ENCODE measurements around the gene PNMA8C. TPM values are rescaled to one million over a fixed set of nuclear protein-coding genes. Genes with fewer than 3 reads are reported as not detected.

Gene PNMA8C
- total and polyA plus RNA-seq, 7 donors, result 0.23 to 0.36 (median 0.27) TPM; not detected in 2

DNA sequence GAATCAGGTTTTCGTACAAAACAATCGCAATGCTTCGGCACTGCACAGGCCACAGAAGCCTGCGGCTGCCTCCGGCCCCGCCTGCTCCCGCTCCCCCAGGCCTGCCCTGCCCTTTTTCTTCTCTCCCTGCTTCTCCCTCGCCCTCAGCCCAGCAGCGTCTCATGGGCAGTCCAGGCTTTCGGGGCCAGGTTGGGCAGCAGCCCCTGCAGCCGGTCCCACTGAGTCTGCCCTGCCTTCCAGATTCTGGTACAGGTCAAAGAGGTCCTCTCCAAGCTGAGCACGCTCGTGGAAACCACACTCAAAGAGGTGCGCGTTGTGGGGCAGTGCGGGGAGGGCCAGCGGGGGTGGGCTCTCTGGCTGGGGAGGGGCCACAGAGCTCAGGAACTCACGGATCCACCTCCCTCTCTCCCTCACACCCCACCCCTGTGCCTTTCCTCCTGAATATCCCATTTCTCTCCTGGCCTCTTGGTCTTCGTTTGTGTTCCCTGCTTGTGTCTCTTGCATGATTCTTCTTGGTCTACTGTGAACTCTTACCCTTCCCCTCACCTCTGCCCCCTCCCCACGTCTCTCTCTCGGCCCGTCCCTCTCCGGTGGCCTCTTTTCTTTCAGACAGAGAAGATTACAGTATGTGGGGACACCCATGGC, 45.4 kb downstream of the PNMA8C start:
- Histone ChIP-seq H3K36me3 (peaks cover 17 to 65% (median 46%) of the 10 kb centered on the region in 4 donors), H3K4me3 (no peak overlapping the region), H3K27me3 (no peaks in the 10 kb centered on the region), H3K4me1 (peaks cover 0 to 26% (median 11%) of the 10 kb centered on the region in 4 donors), H3K27ac (no peak overlapping the region), H3K9me3 (no peaks in the 10 kb centered on the region)
- TF ChIP-seq EP300 (IDR thresholded peaks at IDR 0.05), result no peak
- TF ChIP-seq, protein P1, sequence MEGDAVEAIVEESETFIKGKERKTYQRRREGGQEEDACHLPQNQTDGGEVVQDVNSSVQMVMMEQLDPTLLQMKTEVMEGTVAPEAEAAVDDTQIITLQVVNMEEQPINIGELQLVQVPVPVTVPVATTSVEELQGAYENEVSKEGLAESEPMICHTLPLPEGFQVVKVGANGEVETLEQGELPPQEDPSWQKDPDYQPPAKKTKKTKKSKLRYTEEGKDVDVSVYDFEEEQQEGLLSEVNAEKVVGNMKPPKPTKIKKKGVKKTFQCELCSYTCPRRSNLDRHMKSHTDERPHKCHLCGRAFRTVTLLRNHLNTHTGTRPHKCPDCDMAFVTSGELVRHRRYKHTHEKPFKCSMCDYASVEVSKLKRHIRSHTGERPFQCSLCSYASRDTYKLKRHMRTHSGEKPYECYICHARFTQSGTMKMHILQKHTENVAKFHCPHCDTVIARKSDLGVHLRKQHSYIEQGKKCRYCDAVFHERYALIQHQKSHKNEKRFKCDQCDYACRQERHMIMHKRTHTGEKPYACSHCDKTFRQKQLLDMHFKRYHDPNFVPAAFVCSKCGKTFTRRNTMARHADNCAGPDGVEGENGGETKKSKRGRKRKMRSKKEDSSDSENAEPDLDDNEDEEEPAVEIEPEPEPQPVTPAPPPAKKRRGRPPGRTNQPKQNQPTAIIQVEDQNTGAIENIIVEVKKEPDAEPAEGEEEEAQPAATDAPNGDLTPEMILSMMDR (IDR thresholded peaks at IDR 0.05), result no peak
- no peak for TF ChIP-seq POLR2AphosphoS5 (IDR thresholded peaks at IDR 0.05)
- TF ChIP-seq POLR2A (IDR thresholded peaks at IDR 0.05), result no peak
- intact Hi-C loops (cut with DNase I), result no loop called here
- DNase-seq, result peak; percentile 30
- WGBS, 2 donors, result 87 to 91% methylated on average over 22 to 23 of the region's 23 CpGs

DNA sequence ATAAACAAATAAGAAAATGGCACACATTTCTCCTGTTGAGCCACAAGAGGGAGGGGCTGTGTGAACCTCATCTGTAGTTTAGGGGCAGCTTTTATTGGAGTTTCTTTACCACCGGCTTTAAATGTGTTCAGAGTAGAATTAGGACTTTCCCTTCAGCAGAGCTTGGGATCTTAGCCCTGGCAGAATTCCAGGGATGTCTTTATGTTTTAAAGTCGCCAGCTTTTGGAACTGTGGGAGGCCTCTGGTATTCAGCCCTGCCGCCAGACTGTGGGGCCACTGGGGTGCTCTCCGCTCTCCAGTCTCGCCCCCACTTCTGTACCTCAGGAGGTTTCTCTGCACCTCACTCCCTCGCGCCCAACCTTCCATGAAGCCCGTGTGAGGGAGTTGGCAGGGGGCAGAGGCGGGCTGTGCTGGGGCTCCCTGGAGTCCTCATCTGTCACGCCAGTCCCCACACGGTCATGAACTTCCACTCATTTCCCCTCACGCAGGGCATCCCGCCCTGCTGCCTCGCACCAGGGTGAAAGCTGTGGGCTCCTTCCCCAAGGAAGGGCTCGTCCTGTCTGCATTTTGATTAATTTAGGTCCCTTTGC, 46.9 kb downstream of the PNMA8C start:
- TF ChIP-seq EP300 (IDR thresholded peaks at IDR 0.05), result no peak
- TF ChIP-seq, protein P1 (IDR thresholded peaks at IDR 0.05), result no peak
- TF ChIP-seq POLR2AphosphoS5 (IDR thresholded peaks at IDR 0.05), result no peak
- no peak for TF ChIP-seq POLR2A (IDR thresholded peaks at IDR 0.05)
- peaks cover 0 to 40% (median 21%) of the 10 kb centered on the region in 4 donors for H3K4me1 ChIP-seq
- no peak overlapping the region for H3K27ac ChIP-seq
- intact Hi-C loops (cut with DNase I), result no loop called here
- H3K9me3 ChIP-seq, result no peaks in the 10 kb centered on the region
- peak; percentile 45 for DNase-seq
- WGBS, 2 donors, result 93% methylated on average over 15 of the region's 15 CpGs
- H3K36me3 ChIP-seq, result peaks cover 12 to 58% (median 33%) of the 10 kb centered on the region in 4 donors
- no peaks in the 10 kb centered on the region for H3K27me3 ChIP-seq
- no peak overlapping the region for H3K4me3 ChIP-seq

DNA sequence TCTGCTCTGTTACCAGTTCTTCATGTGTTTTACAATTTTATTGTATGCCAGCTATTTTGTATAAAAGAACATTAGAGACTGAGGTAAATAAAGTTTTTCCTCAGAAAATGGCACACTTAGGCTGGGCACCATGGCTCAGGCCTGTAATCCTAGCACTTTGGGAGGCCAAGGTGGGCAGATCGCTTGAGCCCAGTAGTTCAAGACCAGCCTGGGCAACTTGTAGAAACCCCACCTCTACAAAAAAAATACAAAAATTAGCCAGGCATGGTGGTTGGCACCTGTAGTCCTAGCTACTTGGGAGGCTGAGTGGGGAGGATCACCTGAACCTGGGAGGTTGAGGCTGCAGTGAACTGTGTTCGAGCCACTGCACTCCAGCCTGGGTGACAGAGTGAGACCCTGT, 47.4 kb downstream of the PNMA8C start:
- intact Hi-C loops (cut with DNase I), result no loop called here
- Histone ChIP-seq H3K4me3 (no peak overlapping the region), H3K27me3 (no peaks in the 10 kb centered on the region), H3K27ac (no peak overlapping the region), H3K9me3 (no peaks in the 10 kb centered on the region), H3K4me1 (peaks cover 0 to 40% (median 21%) of the 10 kb centered on the region in 4 donors), H3K36me3 (peaks cover 7 to 58% (median 32%) of the 10 kb centered on the region in 4 donors)
- TF ChIP-seq, protein P1 (IDR thresholded peaks at IDR 0.05), result no peak
- TF ChIP-seq POLR2AphosphoS5 (IDR thresholded peaks at IDR 0.05) (no peak), EP300 (IDR thresholded peaks at IDR 0.05) (no peak), POLR2A (IDR thresholded peaks at IDR 0.05) (no peak)
- DNase-seq, result peak; percentile 38
- WGBS, 2 donors, result 98 to 99% methylated on average over 2 of the region's 2 CpGs

DNA sequence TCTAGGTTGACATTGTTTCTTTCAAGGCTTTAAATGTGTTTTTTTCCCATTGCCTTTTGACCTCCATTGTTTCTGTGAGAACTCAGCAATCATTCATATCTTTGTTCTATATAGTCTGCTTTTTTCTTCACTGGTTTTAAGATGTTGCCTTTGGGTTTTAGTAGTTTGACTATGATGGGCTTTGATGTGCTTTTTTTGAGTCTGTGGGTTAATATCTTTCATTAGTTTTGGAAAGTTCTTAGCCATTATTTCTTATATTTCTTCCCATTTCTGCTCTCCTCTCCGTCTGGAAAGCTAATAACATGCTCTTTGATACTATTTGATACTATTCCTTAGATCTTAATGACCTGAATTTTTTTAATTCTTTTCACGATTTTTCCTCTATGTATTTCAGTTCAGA, 48.0 kb downstream of the PNMA8C start:
- TF ChIP-seq POLR2A (IDR thresholded peaks at IDR 0.05) (no peak), EP300 (IDR thresholded peaks at IDR 0.05) (no peak), POLR2AphosphoS5 (IDR thresholded peaks at IDR 0.05) (no peak)
- TF ChIP-seq, protein P1 (IDR thresholded peaks at IDR 0.05), result no peak
- 95 to 97% methylated on average over 2 of the region's 2 CpGs for WGBS, 2 donors
- H3K4me3 ChIP-seq, result no peak overlapping the region
- no peak overlapping the region for H3K27ac ChIP-seq
- DNase-seq, result no peak
- intact Hi-C loops (cut with DNase I), result no loop called here
- H3K9me3 ChIP-seq, result no peaks in the 10 kb centered on the region
- peaks cover 7 to 56% (median 34%) of the 10 kb centered on the region in 4 donors for H3K36me3 ChIP-seq
- no peaks in the 10 kb centered on the region for H3K27me3 ChIP-seq
- peaks cover 0 to 40% (median 21%) of the 10 kb centered on the region in 4 donors for H3K4me1 ChIP-seq
